IPS-NIHi11 (cell line): ENCODE measurements around the gene TTC33.
"Not testable (repeated sequence)": the region's sequence is repeated elsewhere in the genome, so short reads cannot be mapped to it uniquely, and the experiment has no call there.

Experiments
- DNase-seq: peaks from one replicate; pipeline ENCODE4 v3.0.0; 2012; ENCODE audit warnings: mixed read lengths, low spot score

The TTC33 gene

GRCh38 chr5:40679913-40680681 is 75.7 kb downstream of the TTC33 start, which contains the start of gene PTGER4:
TSS of gene PTGER4 (plus strand) at chr5:40679915. CDS start at chr5:40680994, 1,079 bp downstream.
- peak; percentile 17 for DNase-seq

DNA sequence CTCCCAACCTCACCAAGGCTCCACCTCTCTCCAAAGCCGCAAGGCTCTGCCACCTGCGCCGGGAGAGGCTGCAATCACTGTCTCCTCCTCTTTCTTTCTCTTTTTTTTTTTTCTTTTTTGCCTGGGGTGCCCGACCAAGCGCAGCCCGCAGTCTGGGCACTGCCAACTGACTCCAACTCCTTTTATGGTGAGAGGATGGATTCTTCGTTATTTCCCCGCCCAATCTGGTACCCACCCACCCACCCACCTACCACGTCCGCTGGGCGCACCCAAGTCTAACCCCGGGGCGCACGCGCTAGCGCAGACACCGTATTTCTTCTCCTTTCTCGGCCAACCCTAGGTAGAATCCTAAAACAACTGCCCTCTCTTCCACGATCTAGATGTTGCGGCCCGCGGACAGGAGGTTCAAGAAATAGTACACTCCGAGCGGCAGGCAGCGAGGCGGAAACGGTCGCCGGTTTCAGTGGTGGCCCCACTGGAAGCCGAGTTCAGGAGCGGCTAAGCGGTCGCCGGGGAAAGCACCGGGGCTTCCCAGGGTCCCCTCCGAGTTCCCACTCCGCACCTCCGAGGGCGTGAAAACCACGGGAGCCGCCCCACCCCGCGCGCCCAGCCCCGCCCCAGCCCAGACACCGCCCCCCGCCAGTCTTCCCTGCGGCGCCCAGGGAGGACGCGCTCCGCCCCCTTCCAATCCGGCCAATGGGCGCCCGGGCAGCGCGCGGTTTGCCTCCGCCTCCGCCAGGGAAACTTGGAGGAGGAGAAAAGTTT is 76.4 kb downstream of the TTC33 start:
- DNase-seq: peak; percentile 95

- no peak for DNase-seq
Measured at GRCh38 chr5:40678460-40679147, 77.2 kb downstream of the TTC33 start.

- DNase-seq: no peak
Measured at GRCh38 chr5:40678026-40678425, 77.7 kb downstream of the TTC33 start.

GRCh38 chr5:40677456-40677855 is 78.3 kb downstream of the TTC33 start:
- DNase-seq: no peak

DNA sequence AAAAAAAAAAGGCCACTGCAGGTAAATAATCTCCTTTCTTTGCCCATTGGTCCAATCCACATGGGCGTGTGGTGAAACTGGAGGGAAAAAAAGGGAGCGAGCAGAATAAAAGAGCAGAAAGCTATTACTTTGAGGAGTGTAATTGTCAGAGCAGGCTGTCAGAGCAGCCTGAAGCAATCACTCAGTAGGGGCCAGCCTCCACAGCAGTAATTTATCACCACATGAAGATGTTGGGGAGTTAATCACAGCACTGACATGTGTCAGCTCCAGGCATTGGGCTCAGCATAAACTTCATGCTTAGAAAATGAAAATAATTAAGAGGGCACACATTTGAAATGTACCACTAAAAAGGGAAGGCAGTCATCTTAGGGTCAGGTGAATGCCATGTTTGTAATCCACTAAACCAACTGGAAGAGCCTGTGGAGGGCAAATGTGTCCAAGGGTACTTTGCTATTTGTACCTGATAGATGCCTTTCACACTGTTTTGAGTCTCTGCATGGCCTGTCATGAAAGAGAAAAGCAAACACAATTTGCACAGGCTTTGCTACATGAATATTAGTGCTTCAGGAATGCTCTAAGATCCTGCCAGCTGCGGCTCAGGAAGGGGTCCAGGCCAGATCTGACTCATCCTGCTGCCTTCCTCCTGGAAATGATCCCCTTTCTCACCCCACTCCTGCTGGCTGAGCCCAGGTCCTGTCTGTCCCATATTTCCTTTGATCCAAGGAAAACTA is 79.0 kb downstream of the TTC33 start:
- DNase-seq: no peak

GRCh38 chr5:40675396-40676133 is 80.2 kb downstream of the TTC33 start:
- no peak for DNase-seq

DNA sequence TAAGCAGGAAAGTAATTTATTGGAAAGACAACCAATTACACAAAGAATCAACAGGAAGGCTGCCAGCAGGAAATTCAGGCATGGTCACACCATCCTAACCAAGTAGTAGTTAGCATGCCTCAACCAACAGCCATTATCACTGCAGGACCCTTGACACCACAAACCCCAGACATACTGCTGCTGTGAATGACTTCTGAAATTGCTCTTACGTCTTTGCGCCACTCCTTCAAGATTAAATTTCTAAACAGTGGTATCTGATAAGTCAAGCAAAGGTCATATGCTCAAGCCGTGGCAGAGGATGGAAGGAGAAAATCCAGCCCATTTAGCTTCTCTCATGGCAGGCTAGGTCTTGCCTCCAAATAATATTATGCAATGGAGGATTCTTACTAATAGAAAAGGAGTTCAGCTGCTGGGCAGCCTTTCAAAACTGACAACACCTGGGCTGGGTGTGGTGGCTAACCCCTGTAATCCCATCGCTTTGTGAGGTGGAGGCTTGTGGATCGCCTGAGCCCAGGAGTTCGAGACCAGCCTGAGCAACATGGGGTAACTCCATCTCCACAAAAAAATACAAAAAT is 81.0 kb downstream of the TTC33 start:
- DNase-seq: no peak

DNA sequence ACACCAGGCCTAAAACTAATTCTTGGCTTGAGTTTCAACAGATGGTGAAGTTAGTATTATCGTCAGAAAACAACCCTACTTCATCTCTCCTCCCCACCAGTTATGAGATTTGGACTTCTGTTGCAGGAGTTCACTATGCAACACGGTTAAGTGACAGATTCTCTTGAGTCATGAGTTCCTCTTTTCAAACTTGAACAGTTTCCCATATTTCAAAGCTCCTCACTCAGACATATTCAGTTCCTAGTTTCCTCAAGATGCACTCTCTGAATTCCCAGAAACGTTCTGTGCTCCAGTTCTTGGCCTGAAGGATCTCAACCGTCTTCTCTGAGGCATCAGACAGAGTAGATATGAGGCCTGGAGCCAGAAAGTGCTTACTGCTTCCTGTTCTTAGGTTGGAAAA is 83.3 kb downstream of the TTC33 start:
- no peak for DNase-seq

DNA sequence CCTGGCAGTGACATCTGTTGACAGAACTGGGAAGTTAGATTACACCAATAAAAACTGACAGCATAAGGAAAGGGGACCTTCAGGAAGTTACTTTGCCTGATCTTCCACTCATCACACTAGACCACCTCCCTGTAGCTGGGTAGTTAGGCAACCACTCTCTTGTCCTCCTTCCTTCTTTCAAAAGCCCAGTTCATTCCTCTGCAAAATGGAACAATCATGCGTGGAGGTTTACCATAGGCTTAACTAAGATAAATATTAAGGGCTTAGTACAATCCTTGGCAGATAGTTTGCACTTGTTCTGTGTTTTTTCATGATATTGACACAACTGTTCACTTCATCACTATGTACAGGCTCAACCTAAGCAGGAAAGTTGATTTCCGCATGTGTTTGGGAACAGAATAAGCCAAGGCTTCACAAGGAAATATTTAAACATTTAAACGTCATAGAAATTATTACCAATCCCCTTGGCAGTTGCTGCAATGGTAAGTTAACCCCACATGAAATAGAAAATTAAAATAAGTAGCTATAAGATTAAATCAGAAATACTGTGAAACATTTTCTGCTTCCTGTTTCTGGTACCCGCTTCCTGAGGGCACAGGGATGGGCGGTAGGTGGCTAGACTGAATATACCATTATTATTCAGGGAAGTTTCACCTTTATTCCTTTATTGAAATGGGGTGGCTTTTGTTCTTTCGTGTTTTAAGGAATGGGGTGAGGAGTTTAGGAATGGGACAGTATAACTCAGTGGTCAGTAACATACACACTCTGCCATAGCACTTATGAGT is 86.0 kb downstream of the TTC33 start:
- no peak for DNase-seq

DNA sequence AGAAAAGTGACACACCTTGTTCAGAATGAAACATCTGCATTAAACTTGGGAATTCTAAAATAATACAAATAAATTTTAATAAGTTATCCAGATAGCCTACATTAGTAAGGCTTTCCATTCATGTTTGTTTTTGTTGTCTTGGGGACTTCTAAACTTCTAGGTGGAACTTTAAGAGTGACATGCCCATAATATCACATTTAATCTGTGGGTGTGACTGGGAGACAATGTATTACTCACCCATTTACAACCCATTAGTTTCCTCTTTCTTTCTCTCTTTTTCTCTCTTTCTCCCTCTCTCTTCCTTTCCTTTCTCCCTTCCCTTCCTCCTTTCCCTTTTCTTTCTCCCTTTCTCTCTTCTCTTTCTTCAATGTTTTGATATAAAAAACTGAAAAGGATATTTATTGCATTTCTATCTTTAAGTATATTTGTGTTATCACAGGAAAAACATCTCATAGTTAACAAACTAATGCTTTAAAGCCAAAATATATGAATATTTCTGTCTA is 88.5 kb downstream of the TTC33 start:
- no peak for DNase-seq

GRCh38 chr5:40666657-40667056 is 89.1 kb downstream of the TTC33 start:
- no peak for DNase-seq

DNA sequence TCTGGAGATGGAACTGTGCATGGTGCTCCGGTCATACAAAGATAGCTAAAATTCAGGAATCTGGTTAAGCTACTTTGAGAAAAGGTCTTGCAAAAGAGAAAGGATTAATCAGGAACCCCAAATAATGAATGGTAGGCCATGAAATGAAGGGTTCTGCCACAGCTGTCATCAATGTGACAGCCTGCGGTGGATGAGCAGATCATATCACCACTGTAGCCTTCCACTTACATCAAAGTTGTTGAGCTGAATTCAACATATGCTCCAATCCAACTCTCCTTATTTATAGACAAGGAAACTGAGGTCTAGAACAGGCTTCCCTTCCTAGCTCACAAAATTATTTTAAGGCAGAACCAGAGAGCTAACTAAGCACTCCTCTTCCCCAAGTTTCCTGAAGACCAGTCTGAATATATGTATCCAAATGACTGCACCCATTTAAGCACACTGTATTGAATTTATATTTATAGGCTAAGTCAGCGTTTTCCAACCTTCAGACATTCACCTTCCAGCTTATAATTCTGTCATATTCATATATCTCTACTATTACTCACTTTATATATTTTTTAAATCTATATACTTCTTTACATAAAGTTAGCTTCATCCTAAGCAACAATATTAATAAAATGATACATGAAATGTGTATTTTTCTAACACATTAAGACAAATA is 90.0 kb downstream of the TTC33 start:
- no peak for DNase-seq

- no peak for DNase-seq
Measured at GRCh38 chr5:40660751-40661150, 95.0 kb downstream of the TTC33 start.

DNA sequence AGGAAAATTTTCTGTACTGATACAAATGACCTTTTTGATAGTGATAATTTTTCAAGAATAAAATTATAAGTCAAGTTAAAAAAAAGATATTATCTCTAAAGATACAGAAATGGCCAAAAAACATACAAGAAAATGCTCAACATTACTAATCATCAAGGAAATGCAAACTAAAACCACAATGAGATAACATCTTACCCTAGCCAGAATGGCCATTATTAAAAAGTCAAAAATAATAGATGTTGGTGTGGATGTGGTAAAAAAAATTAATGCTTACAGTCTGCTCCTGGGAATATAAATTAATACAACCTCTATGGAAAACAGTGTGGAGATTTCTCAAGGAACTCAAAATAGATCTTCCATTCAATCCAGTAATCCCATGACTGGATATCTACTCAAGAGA is 99.0 kb downstream of the TTC33 start:
- DNase-seq: no peak

GRCh38 chr5:40656091-40656490 is 99.7 kb downstream of the TTC33 start:
- not testable (repeated sequence) for DNase-seq

- no peak for DNase-seq
Measured at GRCh38 chr5:40655138-40655537, 100.6 kb downstream of the TTC33 start.

DNA sequence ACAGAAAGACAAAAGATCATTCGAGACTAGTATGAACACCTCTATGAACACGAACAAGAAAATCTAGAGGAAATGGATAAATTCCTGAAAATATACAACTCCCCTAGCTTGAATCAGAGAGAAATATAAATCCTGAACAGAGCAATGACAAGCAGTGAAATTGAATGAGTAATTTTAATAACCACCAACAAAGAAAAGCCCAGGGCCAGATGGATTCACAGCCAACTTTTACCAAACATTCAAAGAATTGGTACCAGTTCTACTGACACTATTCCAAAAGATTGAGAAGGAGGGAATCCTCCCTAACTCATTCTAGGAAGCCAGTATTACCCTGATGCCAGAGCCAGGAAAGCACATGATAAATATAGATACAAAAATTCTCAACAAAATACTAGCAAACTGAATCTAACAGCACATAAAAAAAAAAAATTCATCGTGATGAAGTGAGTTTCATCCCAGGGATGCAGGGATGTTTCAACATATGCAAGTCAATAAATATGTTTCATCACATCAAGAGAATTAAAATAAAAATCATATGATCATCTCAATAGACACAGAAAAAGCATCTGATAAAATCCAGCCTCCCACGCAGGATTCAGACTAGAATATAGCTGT is 101.3 kb downstream of the TTC33 start:
- no peak for DNase-seq
